Thyroid gland (tissue), 4 donors: ENCODE measurements around the gene EXOC3L4. TPM values are rescaled to one million over a fixed set of nuclear protein-coding genes. Genes with fewer than 3 reads are reported as not detected.

Source experiments
- DNase-seq, 2 donors: peaks; one replicate each; pipeline ENCODE4 v3.0.0-alpha.2; 2019
- H3K27ac ChIP-seq, 3 donors: fragments of 200-600 bp; sonication (generic); 1 replicate in 2 of 3; 2 replicates in 1 of 3; pipeline ENCODE4 v1.5.1; 2016 to 2019; ENCODE audit warnings: mild to moderate bottlenecking in 1 of 3, moderate library complexity in 1 of 3
- H3K27me3 ChIP-seq: fragments of 200-600 bp; sonication (generic); one replicate; pipeline ENCODE4 v1.5.1; 2019
- H3K36me3 ChIP-seq, 2 donors: fragments of 200-600 bp; sonication (generic); one replicate each; pipeline ENCODE4 v1.5.1; 2016 to 2019
- H3K4me1 ChIP-seq, 2 donors: fragments of 200-600 bp; sonication (generic); one replicate each; pipeline ENCODE4 v1.5.1; 2017 to 2019
- H3K4me3 ChIP-seq, 3 donors: fragments of 200-600 bp; sonication (generic); replicated peaks in 1 of 3; 1 replicate in 2 of 3; 2 replicates in 1 of 3; pipeline ENCODE4 v1.5.1; 2016; ENCODE audit warnings: mild to moderate bottlenecking in 1 of 3
- H3K9me3 ChIP-seq: fragments of 200-600 bp; sonication (generic); one replicate; pipeline ENCODE4 v1.5.1; 2017
- POLR2A ChIP-seq, 2 donors: fragments of 450-650 bp; IDR thresholded peaks; one replicate each; pipeline ENCODE4 v1.6.1; 2017; ENCODE audit warnings: antibody characterized with exemption in 2 of 2, mild to moderate bottlenecking in 2 of 2, moderate library complexity in 1 of 2
- WGBS, 2 donors: methylation state at CpG; one replicate each; pipeline ENCODE4 v1.1.5; 2017; 5-methylcytosine and 5-hydroxymethylcytosine counted together
- intact Hi-C: fragments of 100-400 bp; cut with DNase I; formaldehyde crosslinking; loops from one replicate; pipeline ENCODE4 v1.15.1; 2023
- total RNA-seq, 4 donors: library from RNA; depleted of rRNA; stranded (reverse); fragments of >200 nt; gene quantifications; one replicate each; pipeline ENCODE4 v1.2.3, GENCODE V29; 2016
- TF ChIP-seq, protein P1 (sequence below), 6 experiments: fragments of 200-600 bp in 3 of 6; fragments of 450-650 bp in 3 of 6; sonication (generic) in 3 of 6; IDR thresholded peaks; one replicate each; pipeline ENCODE4 v1.5.1; 2016 to 2019; ENCODE audit warnings: antibody characterized with exemption in 6 of 6, mild to moderate bottlenecking in 2 of 6, inconsistent platforms in 1 of 6, moderate library complexity in 1 of 6

EXOC3L4 gene
- total RNA-seq, 4 donors from 2014 or later: 0.44 to 0.78 TPM; not detected in 2

DNA sequence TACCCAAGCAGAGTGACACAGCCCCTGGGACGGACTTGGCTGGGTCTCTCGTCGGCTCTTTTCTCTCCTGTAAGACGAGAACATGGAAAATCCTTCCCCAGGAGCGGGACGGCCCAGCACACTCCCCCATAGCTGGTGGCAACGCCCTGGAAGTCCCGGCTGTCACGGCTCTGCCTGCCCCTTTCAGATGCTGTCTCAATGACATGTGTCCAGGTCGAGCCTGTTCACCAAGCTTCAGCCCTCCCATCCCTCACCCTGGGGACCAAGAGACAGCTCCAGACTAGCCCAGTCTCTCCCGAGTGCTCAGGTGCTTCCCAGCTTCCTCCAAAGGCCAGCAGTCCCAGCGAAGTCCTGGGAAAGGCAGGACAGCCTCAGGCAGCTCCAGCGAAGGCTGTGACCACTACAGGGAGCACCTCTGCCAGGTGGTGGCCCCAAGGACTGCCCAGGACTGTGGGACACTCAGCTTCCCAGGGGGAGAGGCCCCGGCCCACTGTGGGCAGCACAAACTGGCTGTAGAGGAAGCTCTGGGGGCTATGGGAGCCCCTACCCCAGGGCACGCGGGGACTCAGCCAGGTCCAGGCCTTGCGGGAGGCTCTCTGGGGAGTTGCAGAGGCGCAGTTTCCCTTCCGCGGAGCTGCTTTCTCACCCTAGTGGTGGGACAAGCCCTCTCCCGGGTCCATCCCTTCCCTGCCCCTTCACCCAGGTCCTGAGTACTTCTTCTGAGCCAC lies 62.3 kb downstream of the EXOC3L4 start:
- peak overlapping the region in 1 of 3 donors; percentile 5 for H3K27ac ChIP-seq
- TF ChIP-seq POLR2A (IDR thresholded peaks at IDR 0.05): no peak
- TF ChIP-seq, protein P1, sequence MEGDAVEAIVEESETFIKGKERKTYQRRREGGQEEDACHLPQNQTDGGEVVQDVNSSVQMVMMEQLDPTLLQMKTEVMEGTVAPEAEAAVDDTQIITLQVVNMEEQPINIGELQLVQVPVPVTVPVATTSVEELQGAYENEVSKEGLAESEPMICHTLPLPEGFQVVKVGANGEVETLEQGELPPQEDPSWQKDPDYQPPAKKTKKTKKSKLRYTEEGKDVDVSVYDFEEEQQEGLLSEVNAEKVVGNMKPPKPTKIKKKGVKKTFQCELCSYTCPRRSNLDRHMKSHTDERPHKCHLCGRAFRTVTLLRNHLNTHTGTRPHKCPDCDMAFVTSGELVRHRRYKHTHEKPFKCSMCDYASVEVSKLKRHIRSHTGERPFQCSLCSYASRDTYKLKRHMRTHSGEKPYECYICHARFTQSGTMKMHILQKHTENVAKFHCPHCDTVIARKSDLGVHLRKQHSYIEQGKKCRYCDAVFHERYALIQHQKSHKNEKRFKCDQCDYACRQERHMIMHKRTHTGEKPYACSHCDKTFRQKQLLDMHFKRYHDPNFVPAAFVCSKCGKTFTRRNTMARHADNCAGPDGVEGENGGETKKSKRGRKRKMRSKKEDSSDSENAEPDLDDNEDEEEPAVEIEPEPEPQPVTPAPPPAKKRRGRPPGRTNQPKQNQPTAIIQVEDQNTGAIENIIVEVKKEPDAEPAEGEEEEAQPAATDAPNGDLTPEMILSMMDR (IDR thresholded peaks at IDR 0.05): no peak
- H3K36me3 ChIP-seq: no peaks in the 10 kb centered on the region
- no peak overlapping the region for H3K4me3 ChIP-seq
- 64 to 82% methylated on average over 5 to 18 of the region's 21 CpGs for WGBS, 2 donors
- no peak for DNase-seq
- no peaks in the 10 kb centered on the region for H3K27me3 ChIP-seq
- peaks cover 11 to 27% of the 10 kb centered on the region in 2 donors for H3K4me1 ChIP-seq
- intact Hi-C loops: no loop called here
- H3K9me3 ChIP-seq: no peaks in the 10 kb centered on the region

DNA sequence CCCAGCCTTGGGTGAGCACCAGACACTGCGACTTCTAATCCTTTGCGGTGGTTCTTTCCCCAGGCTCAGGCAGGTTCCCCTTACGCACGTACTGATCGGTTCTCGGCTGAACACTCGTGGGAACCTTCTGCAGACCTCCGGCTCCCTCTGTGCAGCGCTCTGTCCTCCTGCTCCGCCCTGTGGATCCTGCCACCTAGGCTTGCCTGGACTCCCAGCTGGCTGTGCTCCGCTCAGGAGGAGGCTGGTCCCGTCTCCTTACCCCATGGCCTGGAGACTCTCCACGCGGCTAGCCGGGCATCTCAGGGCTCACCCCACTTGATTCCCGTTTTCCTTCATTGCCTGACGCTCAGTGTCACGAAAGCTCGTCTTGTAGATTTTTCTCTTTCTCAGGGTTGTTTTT lies 63.4 kb downstream of the EXOC3L4 start:
- WGBS, 2 donors: 88 to 91% methylated on average over 19 of the region's 19 CpGs
- no peak for DNase-seq

DNA sequence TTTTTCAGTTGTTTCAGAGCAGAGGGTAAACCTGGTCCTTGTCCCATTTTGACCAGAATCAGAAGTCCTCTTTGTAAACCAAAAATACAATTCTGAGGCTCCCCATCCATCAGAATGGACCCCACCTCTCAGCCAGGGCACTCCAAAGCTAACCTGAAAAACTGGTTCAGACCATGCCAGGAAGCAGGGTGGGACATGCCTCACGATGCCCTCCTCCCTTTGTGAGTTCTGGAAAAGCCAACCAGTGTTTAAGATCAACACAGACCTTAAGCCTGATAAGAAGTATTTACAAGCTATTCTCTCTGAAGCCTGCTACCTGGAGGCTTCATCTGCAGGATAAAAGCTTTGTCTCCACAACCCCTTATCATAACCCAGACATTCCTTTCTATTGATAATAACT lies 64.2 kb downstream of the EXOC3L4 start:
- no peaks in the 10 kb centered on the region for H3K9me3 ChIP-seq
- H3K27me3 ChIP-seq: no peaks in the 10 kb centered on the region
- intact Hi-C loops: no loop called here
- peaks cover 11 to 27% of the 10 kb centered on the region in 2 donors for H3K4me1 ChIP-seq
- DNase-seq: peak; percentile 36 to 49
- no peak overlapping the region for H3K4me3 ChIP-seq
- TF ChIP-seq, protein P1 (IDR thresholded peaks at IDR 0.05): no peak
- no peak for TF ChIP-seq POLR2A (IDR thresholded peaks at IDR 0.05)
- no peaks in the 10 kb centered on the region for H3K36me3 ChIP-seq
- 29 to 58% methylated on average over 1 of the region's 1 CpG for WGBS, 2 donors
- H3K27ac ChIP-seq: no peak overlapping the region

More for the DNA sequence above, 63.4 kb downstream of the EXOC3L4 start:
- H3K9me3 ChIP-seq: no peaks in the 10 kb centered on the region
- peaks cover 11 to 27% of the 10 kb centered on the region in 2 donors for H3K4me1 ChIP-seq
- no peaks in the 10 kb centered on the region for H3K27me3 ChIP-seq
- H3K27ac ChIP-seq: no peak overlapping the region
- intact Hi-C loops: no loop called here
- no peaks in the 10 kb centered on the region for H3K36me3 ChIP-seq
- no peak for TF ChIP-seq POLR2A (IDR thresholded peaks at IDR 0.05)
- TF ChIP-seq, protein P1 (IDR thresholded peaks at IDR 0.05): no peak
- no peak overlapping the region for H3K4me3 ChIP-seq

Other genes with a start within 250 kb of the EXOC3L4 start
- 10 to 100 TPM in 1 of 4 donors, 1 to 10 TPM in 3; 1.3 to 18.8 (median 3.3) TPM for gene AMN, start 172.1 kb upstream of the EXOC3L4 start, total RNA-seq
- 100 to 1,000 TPM in 2 of 4 donors, 10 to 100 TPM in 2; 90.7 to 153 (median 101) TPM for gene CDC42BPB, start 37.2 kb upstream of the EXOC3L4 start, total RNA-seq
- gene LBHD2, start 10.5 kb upstream of the EXOC3L4 start, total RNA-seq: not detected
- gene TNFAIP2, start 28.7 kb downstream of the EXOC3L4 start, total RNA-seq: 10 to 100 TPM; 28.6 to 37.2 (median 31.2) TPM
- 100 to 1,000 TPM; 257 to 428 (median 329) TPM for gene EIF5, start 239.5 kb downstream of the EXOC3L4 start, total RNA-seq